LNCAP (cell line): ENCODE results near the gene DDAH2.

Experiments
- TF ChIP-seq, protein P1 (sequence below): fragments of 450-650 bp; IDR thresholded peaks from 2 replicates; pipeline ENCODE4 v1.5.1; 2017; ENCODE audit warnings: mild to moderate bottlenecking

The DDAH2 gene

DNA sequence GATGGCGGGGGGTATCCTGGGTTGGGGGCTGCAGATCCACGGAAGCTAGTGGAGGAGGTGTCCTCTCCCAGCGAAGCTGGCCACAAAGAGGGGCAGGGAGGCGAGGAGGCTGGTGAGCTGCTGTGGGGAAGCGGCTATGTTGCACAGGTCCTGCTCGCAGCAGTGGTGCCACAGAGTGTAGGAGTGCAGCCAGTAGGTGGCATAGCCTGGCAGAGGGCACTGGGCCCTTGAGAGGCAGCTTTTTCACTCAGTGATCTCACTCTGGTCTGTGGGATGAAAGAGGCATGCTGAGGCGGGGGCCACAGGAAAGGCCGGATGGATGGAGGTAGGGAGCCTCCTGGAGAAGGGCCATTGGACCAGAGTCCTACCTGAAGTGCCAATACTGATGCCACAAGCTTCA is 16.8 kb downstream of the DDAH2 start:
- TF ChIP-seq, protein P1, sequence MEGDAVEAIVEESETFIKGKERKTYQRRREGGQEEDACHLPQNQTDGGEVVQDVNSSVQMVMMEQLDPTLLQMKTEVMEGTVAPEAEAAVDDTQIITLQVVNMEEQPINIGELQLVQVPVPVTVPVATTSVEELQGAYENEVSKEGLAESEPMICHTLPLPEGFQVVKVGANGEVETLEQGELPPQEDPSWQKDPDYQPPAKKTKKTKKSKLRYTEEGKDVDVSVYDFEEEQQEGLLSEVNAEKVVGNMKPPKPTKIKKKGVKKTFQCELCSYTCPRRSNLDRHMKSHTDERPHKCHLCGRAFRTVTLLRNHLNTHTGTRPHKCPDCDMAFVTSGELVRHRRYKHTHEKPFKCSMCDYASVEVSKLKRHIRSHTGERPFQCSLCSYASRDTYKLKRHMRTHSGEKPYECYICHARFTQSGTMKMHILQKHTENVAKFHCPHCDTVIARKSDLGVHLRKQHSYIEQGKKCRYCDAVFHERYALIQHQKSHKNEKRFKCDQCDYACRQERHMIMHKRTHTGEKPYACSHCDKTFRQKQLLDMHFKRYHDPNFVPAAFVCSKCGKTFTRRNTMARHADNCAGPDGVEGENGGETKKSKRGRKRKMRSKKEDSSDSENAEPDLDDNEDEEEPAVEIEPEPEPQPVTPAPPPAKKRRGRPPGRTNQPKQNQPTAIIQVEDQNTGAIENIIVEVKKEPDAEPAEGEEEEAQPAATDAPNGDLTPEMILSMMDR, result no peak; the same call in 1 of the 2 replicates

DNA sequence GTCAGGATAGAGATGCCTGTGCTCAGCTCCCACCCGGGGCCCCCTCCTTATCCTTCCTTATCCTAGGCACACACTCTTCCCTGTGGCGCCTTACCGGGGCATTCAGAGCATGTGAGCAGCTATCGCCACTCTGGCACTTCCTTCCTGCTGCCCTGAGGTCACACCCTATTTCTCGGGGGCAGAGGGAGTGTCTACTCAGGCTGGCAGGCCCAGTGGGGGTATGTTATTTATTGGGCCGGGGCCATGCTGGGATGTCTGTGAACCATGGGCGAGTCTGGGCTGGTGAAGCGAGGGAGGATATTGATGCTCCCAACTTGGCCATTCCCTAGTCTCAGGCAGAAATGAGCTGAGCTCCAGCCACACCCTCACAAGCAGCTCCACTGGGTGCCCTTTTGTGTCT is 17.9 kb downstream of the DDAH2 start:
- TF ChIP-seq, protein P1, result no peak

DNA sequence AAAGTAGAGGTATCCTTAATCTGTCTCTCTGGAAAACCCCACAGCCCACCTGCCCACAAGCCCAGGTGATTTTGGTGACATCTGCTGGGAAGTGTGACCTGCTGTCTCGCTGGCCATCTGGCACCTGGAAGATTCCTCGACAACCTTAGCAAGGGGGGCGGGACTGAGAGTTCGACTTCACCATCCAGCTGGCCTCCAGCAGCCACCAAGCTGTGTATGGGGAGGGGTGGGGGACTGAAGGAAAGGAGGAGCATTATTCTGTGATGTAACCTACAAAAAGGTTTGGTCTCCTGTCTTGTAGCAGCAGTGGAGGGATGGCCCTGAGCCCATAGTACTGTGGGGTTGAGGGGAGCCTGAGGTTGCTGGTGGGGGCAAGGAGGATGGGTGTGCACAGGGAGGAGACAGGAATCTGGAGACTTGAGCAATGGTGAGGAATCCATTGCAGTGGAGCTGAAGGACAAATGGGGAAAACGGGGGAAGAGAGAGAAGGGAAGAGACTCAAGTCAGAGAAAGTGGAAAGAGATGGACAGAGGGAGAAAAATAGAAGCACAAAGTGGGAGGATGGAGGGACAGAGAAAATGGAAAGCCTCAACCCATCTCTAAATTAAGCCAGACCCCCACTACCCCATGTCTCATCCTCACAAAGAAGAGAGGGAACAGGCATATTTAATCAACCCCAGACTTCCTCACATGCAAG is 18.4 kb downstream of the DDAH2 start:
- TF ChIP-seq, protein P1, result no peak

DNA sequence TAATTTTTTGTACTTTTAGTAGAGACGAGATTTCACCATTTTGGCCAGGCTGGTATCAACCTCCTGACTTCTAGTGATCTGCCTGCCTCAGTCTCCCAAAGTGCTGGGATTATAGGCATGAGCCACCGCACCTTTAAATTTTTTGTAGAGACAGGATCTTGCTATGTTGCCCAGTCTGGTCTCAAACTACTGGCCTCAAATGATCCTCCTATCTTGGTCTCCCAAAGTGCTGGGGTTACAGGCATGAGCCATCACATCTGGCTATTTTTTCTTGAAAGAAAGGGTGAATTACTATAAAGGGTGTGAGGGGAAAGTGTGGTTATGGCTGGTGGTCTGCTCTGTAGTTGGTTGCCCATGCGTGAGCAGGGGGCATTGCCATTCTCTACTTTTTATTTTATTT is 20.9 kb downstream of the DDAH2 start:
- TF ChIP-seq, protein P1, result no peak

DNA sequence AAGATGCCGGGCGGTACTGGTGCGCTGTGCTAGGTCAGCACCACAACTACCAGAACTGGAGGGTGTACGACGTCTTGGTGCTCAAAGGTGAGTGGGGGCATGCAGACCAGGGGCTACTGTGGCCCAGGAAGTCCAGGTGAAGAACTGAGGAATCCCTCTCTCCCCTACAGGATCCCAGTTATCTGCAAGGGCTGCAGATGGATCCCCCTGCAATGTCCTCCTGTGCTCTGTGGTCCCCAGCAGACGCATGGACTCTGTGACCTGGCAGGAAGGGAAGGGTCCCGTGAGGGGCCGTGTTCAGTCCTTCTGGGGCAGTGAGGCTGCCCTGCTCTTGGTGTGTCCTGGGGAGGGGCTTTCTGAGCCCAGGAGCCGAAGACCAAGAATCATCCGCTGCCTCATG is 21.4 kb downstream of the DDAH2 start:
- TF ChIP-seq, protein P1, result no peak

DNA sequence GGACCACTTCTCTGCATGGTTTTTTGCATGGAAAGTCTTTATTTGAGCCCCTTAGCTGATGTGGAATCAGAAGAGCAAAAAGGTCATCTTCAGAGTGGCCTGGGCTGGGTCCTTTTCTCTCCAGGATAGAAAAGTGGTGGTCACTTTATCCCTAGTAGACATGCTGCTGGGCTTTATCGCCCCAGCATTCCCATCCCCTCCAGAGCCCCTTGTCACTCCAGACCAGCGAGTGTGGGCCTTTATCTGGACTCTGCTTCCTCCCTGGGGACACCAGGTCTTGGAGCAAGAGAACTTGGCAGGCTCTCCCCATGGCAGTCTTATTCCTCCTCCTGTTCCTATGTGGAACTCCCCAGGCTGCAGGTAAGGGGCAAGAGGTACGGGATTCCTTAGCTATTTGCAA is 22.5 kb downstream of the DDAH2 start, which contains the start of gene LY6G6F:
Gene LY6G6F, plus strand, starts transcription at position 268 of the 400 bp plus-strand sequence. Its CDS starts 41 bp downstream, at position 309.
- TF ChIP-seq, protein P1, result no peak

DNA sequence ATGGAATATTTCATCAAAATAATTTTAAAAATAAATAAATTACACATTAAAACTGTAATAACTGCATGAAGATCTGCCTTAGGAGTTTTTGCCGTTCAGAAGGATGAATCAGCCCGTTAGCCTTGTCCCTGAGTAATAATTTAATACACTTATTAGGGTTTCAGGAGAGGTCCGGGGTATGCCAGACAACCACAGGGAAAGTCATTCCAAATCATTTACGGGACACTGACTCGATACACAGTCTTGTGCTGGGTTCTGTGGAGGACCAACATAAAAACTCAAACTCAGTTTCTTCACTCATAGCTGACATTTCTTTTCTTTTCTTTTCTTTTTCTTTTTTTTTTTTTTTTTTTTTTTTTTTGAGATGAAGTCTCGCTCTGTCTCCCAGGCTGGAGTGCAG is 23.2 kb downstream of the DDAH2 start:
- TF ChIP-seq, protein P1, result no peak
